NCI-H1436 treated with DMSO at 0.1 percent for 48 hours (cell line): Measurements from ENCODE around the gene USP38.
"Not testable (repeated sequence)": the region's sequence is repeated elsewhere in the genome, so short reads cannot be mapped to it uniquely, and the experiment has no call there.

Experiments used
- DNase-seq: peaks from one replicate; lab custom pipeline; 2025; lab: John Stamatoyannopoulos, UW

USP38 gene, protein sequence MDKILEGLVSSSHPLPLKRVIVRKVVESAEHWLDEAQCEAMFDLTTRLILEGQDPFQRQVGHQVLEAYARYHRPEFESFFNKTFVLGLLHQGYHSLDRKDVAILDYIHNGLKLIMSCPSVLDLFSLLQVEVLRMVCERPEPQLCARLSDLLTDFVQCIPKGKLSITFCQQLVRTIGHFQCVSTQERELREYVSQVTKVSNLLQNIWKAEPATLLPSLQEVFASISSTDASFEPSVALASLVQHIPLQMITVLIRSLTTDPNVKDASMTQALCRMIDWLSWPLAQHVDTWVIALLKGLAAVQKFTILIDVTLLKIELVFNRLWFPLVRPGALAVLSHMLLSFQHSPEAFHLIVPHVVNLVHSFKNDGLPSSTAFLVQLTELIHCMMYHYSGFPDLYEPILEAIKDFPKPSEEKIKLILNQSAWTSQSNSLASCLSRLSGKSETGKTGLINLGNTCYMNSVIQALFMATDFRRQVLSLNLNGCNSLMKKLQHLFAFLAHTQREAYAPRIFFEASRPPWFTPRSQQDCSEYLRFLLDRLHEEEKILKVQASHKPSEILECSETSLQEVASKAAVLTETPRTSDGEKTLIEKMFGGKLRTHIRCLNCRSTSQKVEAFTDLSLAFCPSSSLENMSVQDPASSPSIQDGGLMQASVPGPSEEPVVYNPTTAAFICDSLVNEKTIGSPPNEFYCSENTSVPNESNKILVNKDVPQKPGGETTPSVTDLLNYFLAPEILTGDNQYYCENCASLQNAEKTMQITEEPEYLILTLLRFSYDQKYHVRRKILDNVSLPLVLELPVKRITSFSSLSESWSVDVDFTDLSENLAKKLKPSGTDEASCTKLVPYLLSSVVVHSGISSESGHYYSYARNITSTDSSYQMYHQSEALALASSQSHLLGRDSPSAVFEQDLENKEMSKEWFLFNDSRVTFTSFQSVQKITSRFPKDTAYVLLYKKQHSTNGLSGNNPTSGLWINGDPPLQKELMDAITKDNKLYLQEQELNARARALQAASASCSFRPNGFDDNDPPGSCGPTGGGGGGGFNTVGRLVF

DNA sequence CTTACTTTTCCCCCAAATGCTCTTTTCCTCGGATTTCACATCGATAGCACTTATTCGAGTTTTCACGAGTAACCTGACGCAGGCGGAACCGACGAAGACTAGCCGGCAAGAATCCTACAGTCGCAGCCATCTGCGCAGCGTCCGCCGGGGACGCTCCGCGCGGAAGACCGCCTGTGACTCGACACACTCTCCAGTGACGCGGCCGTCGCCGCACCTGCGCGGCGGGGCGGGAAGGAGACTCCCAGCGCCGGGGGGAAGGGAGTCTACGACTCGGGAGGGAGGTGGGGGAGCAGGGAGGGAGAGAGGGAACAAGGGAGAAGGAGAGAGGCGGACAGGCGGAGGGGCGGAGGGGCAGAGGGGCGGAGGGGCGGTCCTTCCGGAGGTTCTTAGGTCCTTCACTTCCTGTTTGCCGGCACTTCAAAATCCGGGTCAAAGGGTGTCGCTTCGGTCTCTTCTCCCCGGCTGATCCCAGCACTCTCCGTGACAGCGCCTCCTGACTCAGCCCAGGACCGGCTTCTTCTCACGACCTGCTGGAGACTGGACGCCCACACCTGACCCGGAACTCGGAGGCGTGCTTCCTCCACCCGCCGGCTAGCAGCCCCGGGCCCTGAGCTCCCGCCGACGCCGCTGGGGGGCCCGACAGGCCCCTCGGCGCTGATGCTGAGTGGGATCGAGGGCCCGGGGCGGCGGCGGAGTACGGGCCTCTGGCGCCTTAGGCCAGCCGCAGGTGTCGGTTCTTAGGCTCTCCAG is at the start of gene USP38:
TSS of gene USP38 (plus strand) at position 415 of the 750 bp plus-strand sequence. CDS start 534 bp downstream, outside the sequence.
- DNase-seq = peak; percentile 74

- no peak for DNase-seq
Observed at GRCh38 chr4:143135358-143135757, 49.4 kb upstream of the USP38 start.

DNA sequence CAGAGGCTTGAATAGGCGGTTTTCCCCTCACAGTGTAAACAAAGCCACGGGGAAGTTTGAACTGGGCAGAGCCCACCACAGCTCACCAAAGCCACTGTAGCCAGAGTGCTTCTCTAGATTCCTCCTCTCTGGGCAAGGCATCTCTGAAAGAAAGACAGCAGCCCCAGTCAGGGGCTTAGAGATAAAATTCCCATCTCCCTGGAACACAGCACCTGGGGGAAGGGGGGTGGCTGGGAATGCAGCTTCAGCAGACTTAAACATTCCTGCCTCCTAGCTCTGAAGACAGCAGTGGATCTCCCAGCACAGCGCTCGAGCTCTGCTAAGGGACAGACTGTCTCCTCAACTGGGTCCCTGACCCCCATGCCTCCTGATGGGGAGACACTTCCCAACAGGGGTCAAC is 44.0 kb upstream of the USP38 start:
- DNase-seq = no peak

- no peak for DNase-seq
Observed at GRCh38 chr4:143148521-143148920, 36.2 kb upstream of the USP38 start.

DNA sequence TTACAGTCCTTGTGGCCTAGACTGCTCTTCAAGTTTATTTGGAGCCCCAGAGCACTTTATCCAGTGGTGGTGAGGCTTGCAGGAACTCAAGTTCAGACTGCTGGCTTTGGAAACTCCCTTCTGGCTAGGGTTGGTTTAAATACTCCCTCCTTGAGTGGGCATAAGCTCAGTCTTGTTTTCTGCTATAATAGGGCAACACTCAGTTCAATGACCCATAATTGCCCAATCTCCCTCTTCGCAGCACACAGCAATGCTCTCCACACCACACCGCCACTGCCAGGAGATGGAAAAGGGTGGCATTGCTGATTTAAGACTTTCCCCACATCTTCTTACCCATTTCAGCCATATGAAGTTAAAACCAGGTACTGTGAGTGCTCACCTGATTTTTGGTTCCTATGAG is 27.9 kb upstream of the USP38 start:
- DNase-seq = no peak

DNA sequence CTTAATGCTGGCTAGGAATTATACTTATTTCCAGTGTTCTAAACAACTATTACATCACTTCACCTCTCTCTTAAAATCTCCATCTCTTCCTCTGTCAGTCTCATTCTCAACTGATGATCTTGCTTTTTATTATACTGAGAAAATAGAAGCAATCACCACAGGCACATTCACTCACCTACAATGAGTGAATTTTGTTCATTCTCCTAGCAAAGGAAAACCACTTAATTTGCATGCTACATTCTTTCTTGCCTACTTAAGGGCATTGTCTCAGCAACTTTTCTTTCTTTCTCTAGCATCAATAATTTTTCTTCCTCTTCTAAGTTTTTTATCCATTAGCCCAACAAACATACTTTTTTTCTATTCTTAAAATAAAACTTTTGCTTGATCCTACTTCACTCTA is 21.1 kb upstream of the USP38 start:
- no peak for DNase-seq

DNA sequence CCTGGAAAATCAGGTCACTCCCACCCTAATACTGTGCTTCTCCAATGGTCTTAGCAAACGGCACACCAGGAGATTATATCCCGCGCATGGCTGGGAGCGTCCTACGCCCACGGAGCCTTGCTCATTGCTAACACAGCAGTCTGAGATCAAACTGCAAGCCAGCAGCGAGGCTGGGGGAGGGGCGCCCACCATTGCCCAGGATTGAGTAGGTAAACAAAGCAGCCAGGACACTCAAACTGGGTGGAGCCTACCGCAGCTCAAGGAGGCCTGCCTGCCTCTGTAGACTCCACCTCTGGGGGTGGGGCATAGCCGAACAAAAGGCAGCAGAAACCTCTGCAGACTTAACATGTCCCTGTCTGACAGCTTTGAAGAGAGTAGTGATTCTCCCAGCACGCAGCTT is 18.0 kb upstream of the USP38 start:
- not testable (repeated sequence) for DNase-seq

GRCh38 chr4:143178923-143179322 is 5.8 kb upstream of the USP38 start:
- DNase-seq = no peak

DNA sequence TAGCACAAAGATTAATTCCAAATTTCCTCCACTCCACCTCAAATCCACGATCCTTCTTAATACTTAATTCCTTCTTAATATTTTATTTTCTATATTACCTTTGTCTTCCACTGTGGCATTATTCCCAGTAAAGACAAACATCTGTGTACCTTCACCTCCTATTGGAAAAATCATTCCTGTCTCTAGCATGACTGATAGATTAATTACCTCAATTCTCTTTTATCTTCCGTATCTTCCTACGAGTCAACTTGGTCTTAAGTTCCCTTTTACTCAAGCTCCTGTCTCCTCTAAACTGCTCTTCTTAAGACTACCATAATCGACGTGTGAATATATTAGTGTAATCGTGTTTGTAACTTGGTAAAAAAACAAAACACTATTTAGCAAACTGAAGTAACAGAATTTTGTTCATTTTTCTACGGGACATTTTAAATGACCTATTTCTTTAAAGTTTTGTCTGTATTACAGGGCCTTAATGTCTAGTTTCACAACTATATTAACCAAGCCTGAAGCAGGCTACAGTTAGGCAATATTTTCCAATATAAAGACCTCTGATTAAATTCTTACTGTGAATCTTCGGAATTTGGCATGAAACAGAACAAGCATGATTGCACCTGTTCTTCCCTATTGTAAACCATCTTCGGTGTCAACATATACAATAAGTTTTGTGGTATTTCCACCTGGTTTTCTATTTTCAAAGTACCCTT is 1.1 kb upstream of the USP38 start:
- no peak for DNase-seq

GRCh38 chr4:143184217-143184502 is 557 bp upstream of the USP38 start:
- no peak for DNase-seq

DNA sequence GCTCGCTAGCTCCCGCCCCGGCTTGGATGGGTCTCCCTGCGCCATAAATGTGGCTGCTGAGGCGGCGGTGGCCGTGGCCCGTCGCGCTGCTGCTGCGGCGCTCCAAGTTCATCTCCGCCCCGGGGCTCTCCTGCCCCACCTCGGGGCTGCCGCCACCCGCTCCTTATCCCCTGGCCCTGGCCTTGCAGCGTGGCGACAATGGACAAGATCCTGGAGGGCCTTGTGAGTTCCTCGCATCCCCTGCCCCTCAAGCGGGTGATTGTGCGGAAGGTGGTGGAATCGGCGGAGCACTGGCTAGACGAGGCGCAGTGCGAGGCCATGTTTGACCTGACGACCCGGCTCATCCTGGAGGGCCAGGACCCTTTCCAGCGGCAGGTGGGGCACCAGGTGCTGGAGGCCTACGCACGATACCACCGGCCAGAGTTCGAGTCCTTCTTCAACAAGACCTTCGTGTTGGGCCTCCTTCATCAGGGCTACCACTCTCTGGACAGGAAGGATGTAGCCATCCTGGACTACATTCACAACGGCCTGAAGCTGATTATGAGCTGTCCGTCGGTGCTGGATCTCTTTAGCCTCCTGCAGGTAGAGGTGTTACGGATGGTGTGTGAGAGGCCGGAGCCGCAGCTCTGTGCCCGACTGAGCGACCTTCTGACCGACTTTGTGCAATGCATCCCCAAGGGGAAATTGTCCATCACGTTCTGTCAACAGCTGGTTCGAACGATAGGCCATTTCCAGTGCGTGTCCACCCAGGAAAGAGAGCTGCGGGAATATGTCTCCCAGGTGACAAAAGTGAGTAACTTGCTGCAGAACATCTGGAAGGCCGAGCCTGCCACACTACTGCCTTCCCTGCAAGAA is 763 bp downstream of the USP38 start:
- no peak for DNase-seq

DNA sequence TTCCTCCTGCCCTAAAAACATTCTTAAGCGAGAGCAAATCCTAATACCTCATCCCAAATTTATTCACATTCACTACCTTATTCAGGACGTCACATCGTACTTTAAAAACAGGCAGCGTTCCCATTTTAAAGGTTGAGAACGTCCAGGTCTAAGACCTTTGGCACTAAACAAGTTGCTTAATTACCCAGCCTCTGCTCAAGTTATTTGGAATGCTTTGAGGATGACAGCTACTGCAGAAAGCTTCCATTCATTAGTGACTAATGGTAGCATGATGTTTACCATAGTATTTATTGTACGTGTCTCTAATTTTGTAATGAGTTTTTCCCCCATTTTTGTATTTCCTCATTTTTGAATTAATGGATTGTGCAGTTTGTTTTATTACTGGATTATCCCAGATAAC is 1.5 kb downstream of the USP38 start:
- DNase-seq = no peak

- DNase-seq = no peak
Observed at GRCh38 chr4:143186649-143187048, 1.9 kb downstream of the USP38 start.

DNA sequence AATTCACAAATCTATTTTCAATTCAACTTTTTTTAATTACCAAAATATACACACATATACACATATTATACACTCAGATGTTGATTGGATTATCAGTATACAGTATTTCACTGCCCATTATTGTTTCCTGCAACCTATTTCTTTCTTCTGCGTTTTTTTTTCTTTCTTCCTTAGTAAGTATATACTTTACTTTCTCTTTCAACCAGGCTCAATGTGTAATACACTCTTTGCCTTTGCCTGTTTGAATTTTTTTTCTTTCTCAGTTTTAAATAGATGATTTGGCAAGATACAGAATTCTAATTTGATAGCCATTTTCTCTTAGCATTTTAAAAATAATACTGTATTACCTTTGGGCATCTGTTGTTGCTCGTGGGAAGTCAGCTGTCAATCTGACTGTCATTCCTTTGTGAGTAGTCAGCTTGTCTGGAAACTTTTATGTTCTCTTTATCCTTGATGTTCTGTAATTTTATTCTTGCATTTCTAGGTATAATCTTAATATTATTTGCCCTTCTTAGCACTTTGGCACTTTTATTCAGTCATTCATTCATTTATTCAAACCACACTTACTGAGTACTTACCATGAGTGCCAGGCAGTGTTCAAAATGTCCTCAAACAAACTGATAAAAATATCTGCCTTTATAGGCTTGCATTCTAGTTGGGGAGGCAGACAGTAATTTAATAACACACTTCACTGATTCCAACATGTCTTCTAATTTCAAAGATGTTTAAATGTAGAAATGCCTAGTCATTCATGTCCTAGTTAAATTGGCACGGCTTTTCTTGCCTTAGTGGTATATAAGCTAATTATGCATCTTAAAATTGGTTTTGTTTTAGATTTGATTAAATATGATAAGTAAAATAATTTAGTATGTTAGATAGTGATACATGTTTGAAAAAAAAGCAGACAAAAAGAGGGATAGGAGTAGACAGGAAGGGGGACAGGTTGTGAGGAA is 3.7 kb downstream of the USP38 start:
- no peak for DNase-seq

DNA sequence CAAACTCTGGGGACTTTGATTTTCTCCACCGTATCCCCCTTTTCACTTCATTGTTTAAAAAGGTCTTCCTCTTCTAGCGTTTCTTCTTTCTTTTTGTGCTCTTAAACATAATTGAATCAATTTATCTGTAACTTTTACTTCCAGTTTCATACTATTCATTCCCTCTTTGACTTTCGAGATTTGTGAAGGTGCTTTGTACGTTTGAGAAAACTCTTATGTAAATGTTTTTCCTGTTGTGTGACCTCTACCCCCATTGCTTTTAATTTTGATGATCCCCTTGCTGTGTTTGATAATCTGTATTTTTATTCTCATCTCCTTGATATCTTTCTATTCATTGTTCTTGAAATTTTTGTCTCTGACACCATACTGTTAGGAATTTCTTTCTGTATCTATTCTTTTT is 4.8 kb downstream of the USP38 start:
- no peak for DNase-seq

DNA sequence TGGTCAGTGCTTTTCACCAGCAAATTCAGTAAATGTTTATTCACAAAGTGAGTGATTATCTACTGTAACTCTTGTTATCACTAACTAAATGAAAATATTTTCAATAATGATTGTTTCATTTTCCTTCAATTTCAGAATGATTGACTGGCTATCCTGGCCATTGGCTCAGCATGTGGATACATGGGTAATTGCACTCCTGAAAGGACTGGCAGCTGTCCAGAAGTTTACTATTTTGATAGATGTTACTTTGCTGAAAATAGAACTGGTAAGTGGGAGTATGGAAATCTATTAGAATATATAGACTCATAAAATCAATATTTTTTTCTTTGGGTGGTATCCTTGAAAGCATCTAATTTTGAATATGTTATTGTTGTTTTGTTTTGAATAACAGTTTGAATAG is 10.9 kb downstream of the USP38 start:
- DNase-seq = no peak

- no peak for DNase-seq
Observed at GRCh38 chr4:143196323-143196722, 11.6 kb downstream of the USP38 start.

- DNase-seq = no peak
Observed at GRCh38 chr4:143199503-143199902, 14.8 kb downstream of the USP38 start.

DNA sequence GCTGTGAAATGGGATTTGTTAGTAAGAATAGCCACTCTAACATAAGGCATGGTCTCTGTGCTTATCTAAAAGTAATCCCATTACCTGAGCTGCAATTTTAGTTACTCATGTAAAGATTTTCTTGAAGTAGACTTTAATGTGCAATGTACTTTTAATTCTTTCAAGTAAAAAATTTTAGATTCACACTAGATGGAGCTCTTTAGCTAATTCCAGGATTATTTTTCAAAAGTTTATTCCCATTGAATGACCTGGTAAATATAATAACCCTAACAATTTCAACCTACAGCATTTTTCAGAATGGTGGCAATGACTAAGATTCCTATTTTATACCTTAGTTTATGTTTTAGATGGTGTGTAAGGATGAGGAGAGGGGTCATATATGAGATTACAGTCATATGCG is 18.1 kb downstream of the USP38 start:
- no peak for DNase-seq

- DNase-seq = no peak
Observed at GRCh38 chr4:143203577-143203976, 18.9 kb downstream of the USP38 start.
